ENCODE results near the gene RPS21. TPM values are rescaled to one million over a fixed set of nuclear protein-coding genes. Genes with fewer than 3 reads are reported as not detected.

The RPS21 gene
- total RNA-seq, 1 donor from 2014 or later, result 1,089 TPM

- no peak overlapping the region for H3K4me3 Mint-ChIP-seq
- H3K9me3 Mint-ChIP-seq, result peaks cover 10% of the 10 kb centered on the region
- H3K27ac Mint-ChIP-seq, result no peak overlapping the region
- no peak for TF ChIP-seq CTCF (IDR thresholded peaks at IDR 0.05; ENCODE audit: unreplicated experiment)
- peaks cover 18% of the 10 kb centered on the region for H3K36me3 Mint-ChIP-seq
- no peak for DNase-seq (ENCODE audit: low spot score in 2 of 2, unreplicated experiment in 2 of 2)
- peaks cover 10% of the 10 kb centered on the region for H3K4me1 Mint-ChIP-seq
- H3K27me3 Mint-ChIP-seq (ENCODE audit: low read depth), result no peaks in the 10 kb centered on the region
Measured at GRCh38 chr20:62351469-62352401, 35.2 kb upstream of the RPS21 start.

GRCh38 chr20:62352402-62353288 lies 34.3 kb upstream of the RPS21 start:
- peaks cover 10% of the 10 kb centered on the region for H3K4me1 Mint-ChIP-seq
- H3K9me3 Mint-ChIP-seq, result peaks cover 10% of the 10 kb centered on the region
- no peak overlapping the region for H3K4me3 Mint-ChIP-seq
- TF ChIP-seq CTCF (IDR thresholded peaks at IDR 0.05; ENCODE audit: unreplicated experiment), result no peak
- H3K36me3 Mint-ChIP-seq, result peaks cover 18% of the 10 kb centered on the region
- no peaks in the 10 kb centered on the region for H3K27me3 Mint-ChIP-seq (ENCODE audit: low read depth)
- peak overlapping the region; percentile 21 for H3K27ac Mint-ChIP-seq
- DNase-seq (ENCODE audit: low spot score in 2 of 2, unreplicated experiment in 2 of 2), result no peak

- Mint-ChIP-seq H3K27me3 (ENCODE audit: low read depth) (no peaks in the 10 kb centered on the region), H3K9me3 (peaks cover 7% of the 10 kb centered on the region), H3K27ac (no peak overlapping the region), H3K4me3 (no peak overlapping the region), H3K36me3 (peaks cover 14% of the 10 kb centered on the region), H3K4me1 (peaks cover 10% of the 10 kb centered on the region)
- no peak for TF ChIP-seq CTCF (IDR thresholded peaks at IDR 0.05; ENCODE audit: unreplicated experiment)
- no peak for DNase-seq (ENCODE audit: low spot score in 2 of 2, unreplicated experiment in 2 of 2)
Measured at GRCh38 chr20:62353289-62354030, 33.4 kb upstream of the RPS21 start.

GRCh38 chr20:62354031-62354808 lies 32.7 kb upstream of the RPS21 start:
- H3K9me3 Mint-ChIP-seq, result peaks cover 2% of the 10 kb centered on the region
- peak overlapping the region; percentile 61 for H3K27ac Mint-ChIP-seq
- no peak for DNase-seq (ENCODE audit: low spot score in 2 of 2, unreplicated experiment in 2 of 2)
- peaks cover 9% of the 10 kb centered on the region for H3K36me3 Mint-ChIP-seq
- peaks cover 14% of the 10 kb centered on the region for H3K4me1 Mint-ChIP-seq
- H3K4me3 Mint-ChIP-seq, result no peak overlapping the region
- TF ChIP-seq CTCF (IDR thresholded peaks at IDR 0.05; ENCODE audit: unreplicated experiment), result no peak
- H3K27me3 Mint-ChIP-seq (ENCODE audit: low read depth), result no peaks in the 10 kb centered on the region

Data from mesothelial cell of epicardium (in vitro differentiated cells).